Lower leg skin (tissue), 4 donors: ENCODE measurements around the gene CEP170B. TPM values are rescaled to one million over a fixed set of nuclear protein-coding genes. Genes with fewer than 3 reads are reported as not detected.
A peak's percentile ranks its signal among the peaks of the same experiment; 100 is the strongest.
"Not testable (repeated sequence)": the region's sequence is repeated elsewhere in the genome, so short reads cannot be mapped to it uniquely, and the experiment has no call there.

Experiments
- DNase-seq, 2 donors: peaks; one replicate each; pipeline ENCODE4 v3.0.0-alpha.2; 2019; ENCODE audit warnings: low spot score in 2 of 2
- H3K4me3 ChIP-seq: fragments of 200-600 bp; sonication (generic); 2 replicates; pipeline ENCODE4 v1.5.1; 2017; ENCODE audit warnings: mild to moderate bottlenecking, low read depth; ENCODE audit not compliant: poor library complexity, severe bottlenecking
- POLR2A ChIP-seq, 2 donors: fragments of 450-650 bp; IDR thresholded peaks; one replicate each; pipeline ENCODE4 v1.6.1; 2016 to 2017; ENCODE audit warnings: antibody characterized with exemption in 2 of 2, mild to moderate bottlenecking in 1 of 2, moderate library complexity in 1 of 2
- WGBS, 2 donors: methylation state at CpG; one replicate each; pipeline ENCODE4 v1.1.5; 2018; 5-methylcytosine and 5-hydroxymethylcytosine counted together
- intact Hi-C: fragments of 100-400 bp; cut with DNase I; formaldehyde crosslinking; loops from one replicate; pipeline ENCODE4 v1.15.0; 2023; ENCODE audit warnings: low total_unique reads
- total RNA-seq, 4 donors: library from RNA; depleted of rRNA; stranded (reverse); fragments of >200 nt; gene quantifications; one replicate each; pipeline ENCODE4 v1.1.0, GENCODE V29; 2016
- TF ChIP-seq, protein P1 (sequence below), 3 donors: fragments of 450-650 bp; IDR thresholded peaks; one replicate each; pipeline ENCODE4 v1.5.1; 2016; ENCODE audit warnings: antibody characterized with exemption in 3 of 3, mild to moderate bottlenecking in 3 of 3, moderate library complexity in 2 of 3

Gene CEP170B
- total RNA-seq, 4 donors from 2014 or later: 41.8 to 80.8 (median 58.5) TPM

DNA sequence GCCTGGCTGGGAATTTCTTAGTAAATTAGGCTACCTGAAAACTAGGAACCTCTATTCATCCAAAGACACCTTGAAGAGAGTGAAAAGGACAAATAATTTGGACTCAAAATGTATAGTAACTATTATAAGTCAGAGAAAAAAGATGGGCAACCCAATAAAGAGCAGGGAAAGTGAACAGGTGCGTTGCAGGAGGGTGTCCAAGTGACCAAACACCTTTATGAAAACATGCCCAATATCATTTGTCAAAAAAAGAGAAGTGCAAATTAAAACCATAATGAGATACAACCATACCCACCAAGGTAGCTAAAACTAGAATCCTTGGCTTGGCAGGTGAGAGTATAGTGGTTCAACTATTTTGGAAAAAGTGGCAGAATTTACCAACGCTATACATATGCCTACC lies 34.7 kb downstream of the CEP170B start:
- no peak for DNase-seq
- TF ChIP-seq, protein P1, sequence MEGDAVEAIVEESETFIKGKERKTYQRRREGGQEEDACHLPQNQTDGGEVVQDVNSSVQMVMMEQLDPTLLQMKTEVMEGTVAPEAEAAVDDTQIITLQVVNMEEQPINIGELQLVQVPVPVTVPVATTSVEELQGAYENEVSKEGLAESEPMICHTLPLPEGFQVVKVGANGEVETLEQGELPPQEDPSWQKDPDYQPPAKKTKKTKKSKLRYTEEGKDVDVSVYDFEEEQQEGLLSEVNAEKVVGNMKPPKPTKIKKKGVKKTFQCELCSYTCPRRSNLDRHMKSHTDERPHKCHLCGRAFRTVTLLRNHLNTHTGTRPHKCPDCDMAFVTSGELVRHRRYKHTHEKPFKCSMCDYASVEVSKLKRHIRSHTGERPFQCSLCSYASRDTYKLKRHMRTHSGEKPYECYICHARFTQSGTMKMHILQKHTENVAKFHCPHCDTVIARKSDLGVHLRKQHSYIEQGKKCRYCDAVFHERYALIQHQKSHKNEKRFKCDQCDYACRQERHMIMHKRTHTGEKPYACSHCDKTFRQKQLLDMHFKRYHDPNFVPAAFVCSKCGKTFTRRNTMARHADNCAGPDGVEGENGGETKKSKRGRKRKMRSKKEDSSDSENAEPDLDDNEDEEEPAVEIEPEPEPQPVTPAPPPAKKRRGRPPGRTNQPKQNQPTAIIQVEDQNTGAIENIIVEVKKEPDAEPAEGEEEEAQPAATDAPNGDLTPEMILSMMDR (IDR thresholded peaks at IDR 0.05): no peak
- TF ChIP-seq POLR2A (IDR thresholded peaks at IDR 0.05): no peak
- WGBS, 2 donors: 44 to 66% methylated on average over 2 of the region's 2 CpGs
- intact Hi-C loops: loop anchor here (10.0 kb wide), 1 partner anchor 145 kb away; no protein-coding TSS in a partner anchor
- H3K4me3 ChIP-seq: no peak overlapping the region

DNA sequence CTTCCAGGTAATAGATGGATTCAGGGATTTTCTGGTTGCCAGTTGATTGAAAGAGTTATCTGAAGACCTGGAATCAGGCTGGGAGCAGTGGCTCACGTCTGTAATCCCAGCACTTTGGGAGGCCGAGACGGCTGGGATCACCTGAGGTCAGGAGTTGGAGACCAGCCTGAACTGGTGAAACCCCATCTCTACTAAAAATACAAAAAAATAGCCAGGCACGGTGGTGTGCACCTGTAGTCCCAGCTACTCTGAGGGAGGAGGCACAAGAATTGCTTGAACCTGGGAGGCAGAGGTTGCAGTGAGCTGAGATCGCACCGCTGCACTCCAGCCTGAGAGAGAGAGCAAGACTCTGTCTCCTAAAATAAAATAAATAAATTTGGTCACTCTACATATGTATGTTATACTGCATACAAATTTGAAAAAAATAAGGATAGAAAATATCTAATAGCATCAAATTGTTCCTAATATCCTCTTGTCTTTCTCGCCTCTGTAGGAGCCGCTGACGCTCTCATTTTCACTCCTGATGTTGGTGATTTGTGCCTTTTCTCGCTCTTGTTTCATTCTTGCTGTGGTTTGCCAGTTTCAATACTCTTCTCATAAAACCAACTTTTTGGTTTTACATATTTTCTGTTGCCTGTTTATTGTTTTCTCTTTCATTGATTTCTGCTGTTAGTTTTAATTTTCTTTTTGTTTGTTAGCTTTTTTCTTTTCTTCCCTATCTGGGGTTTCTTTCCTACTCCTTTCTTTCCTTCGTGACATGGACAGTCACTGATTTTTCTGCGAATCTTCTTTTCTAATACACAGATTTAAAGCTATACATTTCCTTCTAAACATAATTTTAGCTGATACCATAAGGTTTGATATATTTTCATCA lies 35.8 kb downstream of the CEP170B start:
- no peak for TF ChIP-seq POLR2A (IDR thresholded peaks at IDR 0.05)
- TF ChIP-seq, protein P1 (IDR thresholded peaks at IDR 0.05): no peak
- H3K4me3 ChIP-seq: no peak overlapping the region
- intact Hi-C loops: no loop called here
- WGBS, 2 donors: 87% methylated on average over 12 of the region's 12 CpGs
- DNase-seq: peak in 1 of 2 donors; percentile 78

GRCh38 chr14:104903990-104904389 lies 38.9 kb downstream of the CEP170B start:
- 91 to 93% methylated on average over 7 of the region's 7 CpGs for WGBS, 2 donors
- intact Hi-C loops: no loop called here
- no peak for TF ChIP-seq POLR2A (IDR thresholded peaks at IDR 0.05)
- H3K4me3 ChIP-seq: no peak overlapping the region
- DNase-seq: peak in 1 of 2 donors; percentile 36

GRCh38 chr14:104904650-104905578 lies 39.8 kb downstream of the CEP170B start:
- peak in 1 of 2 donors; percentile 36 for DNase-seq
- 64 to 65% methylated on average over 37 to 38 of the region's 38 CpGs for WGBS, 2 donors
- intact Hi-C loops, H3K4me3 ChIP-seq: not testable (repeated sequence)

- H3K4me3 ChIP-seq, intact Hi-C loops: not testable (repeated sequence)
- 53 to 75% methylated on average over 20 to 27 of the region's 28 CpGs for WGBS, 2 donors
- DNase-seq: peak in 1 of 2 donors; percentile 8
Measured at GRCh38 chr14:104905579-104905933, 40.5 kb downstream of the CEP170B start.

DNA sequence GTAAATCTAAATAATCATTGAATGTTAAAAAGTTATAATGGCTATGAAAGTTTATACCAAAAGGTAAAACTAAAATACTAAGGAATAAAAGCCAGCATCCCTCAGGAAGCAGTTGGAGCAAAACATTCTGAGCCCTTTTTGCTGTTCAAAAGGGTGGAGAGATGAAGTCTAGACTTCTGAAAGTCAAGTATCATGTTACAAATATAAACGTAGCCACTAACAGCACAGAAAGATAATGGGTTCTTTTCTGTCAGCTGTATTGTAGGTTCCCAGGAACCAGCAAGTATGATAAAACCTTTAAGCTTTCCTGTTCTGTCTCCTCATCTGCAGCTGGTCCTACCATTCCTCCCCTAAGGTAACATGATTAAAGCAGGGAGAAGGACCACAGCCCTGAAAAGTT lies 43.2 kb downstream of the CEP170B start:
- TF ChIP-seq, protein P1 (IDR thresholded peaks at IDR 0.05): no peak
- no peak for TF ChIP-seq POLR2A (IDR thresholded peaks at IDR 0.05)
- DNase-seq: no peak
- intact Hi-C loops: no loop called here
- no peak overlapping the region for H3K4me3 ChIP-seq
- WGBS, 2 donors: 10 to 16% methylated on average over 1 of the region's 1 CpG

GRCh38 chr14:104912053-104912452 lies 47.0 kb downstream of the CEP170B start:
- no peak for DNase-seq
- intact Hi-C loops: no loop called here
- no peak overlapping the region for H3K4me3 ChIP-seq
- WGBS, 2 donors: 86 to 88% methylated on average over 3 of the region's 3 CpGs
- TF ChIP-seq, protein P1 (IDR thresholded peaks at IDR 0.05): no peak
- no peak for TF ChIP-seq POLR2A (IDR thresholded peaks at IDR 0.05)
